DMS153 treated with DMSO at 0.1 percent for 48 hours (cell line): ENCODE results near the gene AGPAT2.

Experiments used
- DNase-seq: peaks from one replicate; lab custom pipeline; 2025; ENCODE audit not compliant: unreplicated experiment; lab: John Stamatoyannopoulos, UW

Gene AGPAT2

DNA sequence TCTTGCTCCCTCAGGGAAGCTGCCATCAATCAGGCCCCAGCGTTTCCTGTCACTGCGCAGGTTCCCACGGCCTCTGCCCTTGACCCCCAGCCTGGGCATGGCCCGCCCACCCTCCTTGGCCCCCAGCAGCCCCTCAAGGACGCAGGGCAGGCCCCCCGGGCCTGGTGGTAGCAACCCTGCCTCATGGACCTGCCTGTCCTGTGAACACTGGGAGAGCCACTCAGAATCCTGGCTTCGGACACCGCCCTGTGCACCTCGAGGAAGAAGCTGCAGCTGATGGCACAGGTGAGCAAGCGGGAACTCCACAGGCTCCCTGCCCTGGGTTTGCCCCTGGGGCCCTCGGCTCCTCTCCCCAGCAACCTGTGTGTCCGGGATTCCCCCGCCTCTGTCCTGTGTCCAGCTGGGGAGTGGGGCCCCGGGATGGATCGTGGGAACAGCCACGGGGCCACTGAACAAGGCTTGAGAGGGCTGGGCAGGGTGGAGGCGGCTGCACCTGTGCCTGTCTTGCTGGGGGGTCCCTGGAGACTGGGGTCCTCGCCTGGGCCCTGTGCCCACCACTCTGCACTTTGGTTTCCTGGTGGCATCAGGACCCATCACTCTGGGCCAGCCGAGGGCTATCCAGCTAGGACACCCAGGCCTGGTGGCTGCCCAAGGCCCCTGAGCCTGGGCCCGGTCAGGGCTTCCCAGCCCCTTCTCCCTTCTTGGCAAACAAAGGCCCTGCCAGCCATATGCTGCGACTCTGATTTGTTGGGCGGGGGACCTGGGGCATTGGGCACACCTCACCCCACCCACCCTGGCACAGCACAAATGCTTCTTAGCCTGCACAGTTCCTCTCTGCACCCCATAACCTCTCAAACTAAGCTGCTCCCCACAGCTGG is 58.0 kb downstream of the AGPAT2 start:
- DNase-seq, result no peak

GRCh38 chr9:136628268-136628667 is 59.0 kb downstream of the AGPAT2 start:
- no peak for DNase-seq

- DNase-seq, result no peak
Measured at GRCh38 chr9:136627703-136628102, 59.6 kb downstream of the AGPAT2 start.

DNA sequence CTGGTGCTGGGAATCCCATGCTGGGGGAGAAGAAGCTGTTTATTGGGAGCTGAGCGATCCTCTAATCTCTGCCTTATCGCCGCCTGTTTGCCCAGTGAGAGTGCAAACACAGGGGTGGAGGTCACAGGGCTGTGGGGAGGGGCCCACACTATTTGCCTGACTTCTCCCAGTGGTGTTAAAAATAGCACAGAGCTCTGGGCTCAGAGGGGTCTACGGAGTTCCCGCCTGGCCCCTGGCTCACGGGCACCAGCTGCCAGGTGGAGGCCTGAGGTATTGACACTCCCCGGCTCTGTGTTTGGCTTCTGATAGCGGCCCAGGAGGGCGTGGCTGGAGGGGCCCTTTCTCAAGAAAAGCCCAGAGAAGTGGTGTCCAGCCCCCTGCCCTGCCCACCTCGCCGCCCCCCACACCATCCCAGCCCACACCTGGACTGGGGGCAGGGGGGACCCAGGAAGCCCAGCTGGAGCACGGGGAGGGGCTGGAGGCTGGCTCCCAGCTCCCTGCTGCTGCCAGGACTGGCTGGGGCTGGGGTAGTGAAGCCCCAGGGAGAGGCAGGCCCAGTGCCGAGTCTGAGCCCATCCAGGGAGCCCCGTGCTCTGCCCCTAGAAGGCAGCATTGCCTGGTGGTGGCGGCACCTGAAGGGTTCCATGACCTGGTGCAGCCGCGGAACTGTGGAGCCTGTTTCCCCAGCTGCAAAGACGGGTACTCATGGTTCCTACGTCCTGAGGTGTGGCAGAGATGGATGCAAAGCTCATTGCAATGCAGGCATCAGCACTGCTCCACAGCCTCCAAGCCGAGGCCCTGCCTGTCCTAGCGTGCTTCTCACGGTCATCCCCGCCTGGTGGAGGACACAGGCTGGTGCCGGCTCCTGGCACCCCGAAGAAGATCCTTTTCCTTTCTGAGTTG is 60.3 kb downstream of the AGPAT2 start:
- DNase-seq, result no peak

DNA sequence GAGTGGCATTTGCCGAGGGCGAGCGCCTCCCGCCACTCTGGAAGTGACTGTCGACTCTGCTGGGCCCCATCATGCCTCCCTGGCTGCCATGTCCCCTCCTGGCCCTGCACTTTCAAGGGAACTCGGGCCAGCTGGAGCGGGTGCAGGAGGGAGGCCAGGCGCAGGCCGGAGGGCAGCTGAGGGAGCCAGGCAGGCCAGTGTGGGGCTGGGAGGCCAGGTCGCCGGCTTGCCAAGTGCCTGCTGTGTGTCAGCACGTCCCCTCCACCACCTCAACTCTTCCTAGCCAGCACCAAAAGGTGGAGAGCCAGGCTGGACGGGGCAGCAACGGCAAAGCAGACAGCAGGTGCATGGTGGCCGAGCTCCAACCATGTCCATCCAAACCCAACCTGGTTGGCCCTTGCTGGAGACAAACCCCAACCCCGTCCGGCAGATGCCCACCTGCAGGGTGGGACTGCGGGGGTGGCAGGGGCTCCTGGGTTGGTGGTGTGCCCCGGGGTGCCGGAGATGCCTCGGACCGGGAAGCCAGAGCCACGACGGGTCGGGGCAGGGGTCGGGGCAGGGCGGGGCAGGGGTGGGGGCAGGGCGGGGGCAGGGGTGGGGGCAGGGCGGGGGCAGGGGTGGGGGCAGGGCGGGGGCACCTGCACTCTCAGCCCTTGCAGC is 61.1 kb downstream of the AGPAT2 start:
- DNase-seq, result no peak

DNA sequence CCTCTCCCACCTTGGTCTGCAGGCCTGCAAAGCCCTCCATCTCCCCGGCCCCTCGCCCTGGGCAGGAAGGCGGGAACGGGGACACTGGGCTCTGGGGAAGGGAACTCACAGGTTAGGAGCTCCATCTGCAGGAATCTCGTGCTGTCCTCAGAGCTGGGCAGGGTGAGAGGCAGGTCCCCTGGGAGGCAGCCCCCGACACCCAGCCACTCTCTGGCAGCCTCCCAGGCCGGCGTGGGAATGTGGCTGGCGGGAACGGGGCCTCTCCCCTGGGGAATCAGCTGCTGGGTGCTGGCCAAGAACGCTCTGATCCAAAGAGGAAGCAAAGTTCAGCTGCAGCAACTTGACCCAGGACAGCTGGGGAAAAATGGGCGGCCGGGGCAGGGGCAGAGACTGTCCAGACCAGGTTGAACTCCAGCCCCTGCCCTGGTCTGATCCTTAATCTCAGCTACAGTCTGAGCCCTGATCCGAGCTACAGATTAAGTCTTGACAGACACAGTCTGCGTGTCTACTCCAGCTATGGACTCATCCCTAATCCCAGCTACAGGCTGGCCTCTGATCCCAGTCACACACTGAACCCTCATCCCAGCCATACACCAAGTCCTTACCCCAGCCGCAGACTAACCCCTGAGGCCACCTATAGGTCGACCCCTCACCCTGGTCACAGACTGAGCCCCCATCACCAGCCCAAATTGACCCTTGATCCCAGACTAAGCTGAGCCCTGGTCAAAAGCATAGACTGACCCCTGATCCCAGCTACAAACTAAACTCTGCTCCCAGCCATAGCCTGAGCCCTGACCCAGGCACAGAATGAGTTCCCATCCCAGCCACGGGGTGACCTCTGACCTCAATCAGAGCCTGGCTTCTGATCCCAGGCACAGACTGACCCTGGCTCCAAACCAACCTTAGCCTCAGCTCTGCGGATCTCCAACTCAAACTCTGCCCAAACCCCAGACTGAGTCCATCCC is 61.9 kb downstream of the AGPAT2 start:
- peak; percentile 62 for DNase-seq

DNA sequence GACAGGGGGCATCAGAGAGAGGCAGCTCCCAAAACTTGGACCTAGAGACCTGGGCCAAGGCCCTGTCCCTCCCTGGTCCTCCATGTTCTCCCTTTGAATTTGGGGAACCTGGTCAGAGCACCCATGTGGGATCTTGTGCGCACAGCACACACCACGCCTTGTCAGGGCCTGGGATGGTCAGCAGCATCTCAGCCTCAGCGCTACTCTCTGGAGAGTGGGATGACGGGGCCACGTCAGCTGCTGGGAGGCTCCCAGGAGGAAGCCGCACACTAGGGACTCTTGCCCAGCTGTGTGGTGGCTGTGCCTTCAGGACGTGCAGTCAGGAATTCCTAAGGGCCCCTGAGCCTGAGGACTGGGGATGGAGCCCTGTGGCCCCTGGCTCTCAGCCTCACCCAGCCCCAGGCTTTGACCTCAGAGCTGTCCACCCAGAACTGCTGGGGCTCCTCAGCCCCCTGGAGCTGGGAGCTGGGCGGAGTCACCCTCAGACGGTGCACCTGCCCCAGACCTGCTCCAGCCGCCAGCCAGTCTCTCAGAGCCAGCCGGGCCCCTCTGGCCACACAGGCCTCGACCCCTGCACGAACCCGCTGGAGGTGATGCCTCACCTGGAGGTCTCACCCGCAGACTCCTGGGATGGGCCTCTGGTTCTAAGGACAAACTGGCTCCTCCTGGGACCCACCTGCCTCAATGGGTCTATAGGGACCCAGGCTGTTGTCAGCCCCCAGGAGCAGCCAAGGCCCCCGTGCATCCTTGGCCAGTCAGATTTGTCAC is 62.9 kb downstream of the AGPAT2 start:
- no peak for DNase-seq

GRCh38 chr9:136623842-136624183 is 63.4 kb downstream of the AGPAT2 start:
- peak; percentile 18 for DNase-seq
